Immature natural killer cell (primary cell): Measurements from ENCODE around the gene MMP24OS. TPM values are rescaled to one million over a fixed set of nuclear protein-coding genes. Genes with fewer than 3 reads are reported as not detected.
"Not testable (repeated sequence)": the region's sequence is repeated elsewhere in the genome, so short reads cannot be mapped to it uniquely, and the experiment has no call there.

Experiments used
- DNase-seq, 3 donors: peaks; one replicate each; pipeline ENCODE4 v3.0.0; 2022; ENCODE audit warnings: mixed read lengths in 1 of 3
- H3K27ac Mint-ChIP-seq, 6 donors: one replicate each; pipeline ENCODE4 v1.8.0; 2020; ENCODE audit warnings: mixed read lengths in 6 of 6, mild to moderate bottlenecking in 5 of 6, inconsistent platforms in 4 of 6, moderate library complexity in 3 of 6
- H3K27me3 Mint-ChIP-seq, 3 donors: one replicate each; pipeline ENCODE4 v1.8.0; 2020 to 2021; ENCODE audit warnings: low read depth in 3 of 3, mild to moderate bottlenecking in 3 of 3, mixed read lengths in 3 of 3, moderate library complexity in 3 of 3, inconsistent platforms in 1 of 3
- H3K36me3 Mint-ChIP-seq, 3 donors: one replicate each; pipeline ENCODE4 v1.8.0; 2020; ENCODE audit warnings: mixed read lengths in 3 of 3, inconsistent platforms in 2 of 3, mild to moderate bottlenecking in 2 of 3
- H3K4me1 Mint-ChIP-seq, 2 donors: one replicate each; pipeline ENCODE4 v1.8.0; 2020; ENCODE audit warnings: inconsistent platforms in 2 of 2, mild to moderate bottlenecking in 2 of 2, mixed read lengths in 2 of 2, moderate library complexity in 1 of 2
- H3K4me3 Mint-ChIP-seq, 5 donors: one replicate each; pipeline ENCODE4 v1.8.0; 2020; ENCODE audit warnings: mild to moderate bottlenecking in 5 of 5, mixed read lengths in 5 of 5, inconsistent platforms in 3 of 5, moderate library complexity in 3 of 5
- H3K9me3 Mint-ChIP-seq, 6 donors: one replicate each; pipeline ENCODE4 v1.8.0; 2020; ENCODE audit warnings: mild to moderate bottlenecking in 6 of 6, mixed read lengths in 6 of 6, inconsistent platforms in 4 of 6, moderate library complexity in 3 of 6
- polyA plus RNA-seq, 3 donors: library from polyadenylated mRNA; unstranded; fragments of 300-500 nt; fragmentation: Illumina TruSeq; gene quantifications; one replicate each; pipeline ENCODE4 v1.2.3, GENCODE V29; 2021

The MMP24OS gene
- polyA plus RNA-seq, 3 donors from 2014 or later: 5.1 to 22.2 (median 17.7) TPM

GRCh38 chr20:35271904-35272303, 6.0 kb downstream of the MMP24OS start:
- DNase-seq: no peak
- Mint-ChIP-seq H3K9me3 (no peaks in the 10 kb centered on the region), H3K4me3 (no peak overlapping the region), H3K27ac (peak overlapping the region in 1 of 6 donors; percentile 36), H3K36me3 (peaks cover 0 to 8% (median 4%) of the 10 kb centered on the region in 3 donors), H3K4me1 (peaks cover 14 to 15% of the 10 kb centered on the region in 2 donors), H3K27me3 (peaks cover 0 to 4% (median 2%) of the 10 kb centered on the region in 3 donors)

GRCh38 chr20:35271073-35271882, 6.6 kb downstream of the MMP24OS start:
- H3K9me3 Mint-ChIP-seq: no peaks in the 10 kb centered on the region
- peak overlapping the region in 5 of 6 donors; percentile 4 to 65 (median 45) for H3K27ac Mint-ChIP-seq
- no peak overlapping the region for H3K4me3 Mint-ChIP-seq
- H3K27me3 Mint-ChIP-seq: peaks cover 0 to 4% (median 2%) of the 10 kb centered on the region in 3 donors
- peaks cover 0 to 13% (median 7%) of the 10 kb centered on the region in 3 donors for H3K36me3 Mint-ChIP-seq
- DNase-seq: no peak
- peaks cover 7 to 10% of the 10 kb centered on the region in 2 donors for H3K4me1 Mint-ChIP-seq

- Mint-ChIP-seq H3K4me3 (no peak overlapping the region), H3K27me3 (peaks cover 0 to 4% (median 2%) of the 10 kb centered on the region in 3 donors), H3K36me3 (peaks cover 0 to 13% (median 7%) of the 10 kb centered on the region in 3 donors), H3K9me3 (no peaks in the 10 kb centered on the region), H3K4me1 (peaks cover 4 to 7% of the 10 kb centered on the region in 2 donors), H3K27ac (peak overlapping the region in 2 of 6 donors; percentile 5 to 36)
- no peak for DNase-seq
These were observed 7.7 kb downstream of the MMP24OS start for GRCh38 chr20:35270021-35270902.

GRCh38 chr20:35269055-35269781, 8.7 kb downstream of the MMP24OS start:
- peaks cover 0 to 4% (median 2%) of the 10 kb centered on the region in 3 donors for H3K27me3 Mint-ChIP-seq
- H3K4me3 Mint-ChIP-seq: no peak overlapping the region
- peaks cover 0 to 16% (median 7%) of the 10 kb centered on the region in 3 donors for H3K36me3 Mint-ChIP-seq

GRCh38 chr20:35267092-35267491, 10.8 kb downstream of the MMP24OS start:
- peaks cover 0 to 4% (median 0%) of the 10 kb centered on the region in 3 donors for H3K27me3 Mint-ChIP-seq
- no peak for DNase-seq
- peaks cover 0 to 20% (median 7%) of the 10 kb centered on the region in 3 donors for H3K36me3 Mint-ChIP-seq
- peaks cover 4 to 6% of the 10 kb centered on the region in 2 donors for H3K4me1 Mint-ChIP-seq
- H3K27ac Mint-ChIP-seq: peak overlapping the region in 3 of 6 donors; percentile 6 to 10 (median 8)
- no peaks in the 10 kb centered on the region for H3K9me3 Mint-ChIP-seq
- no peak overlapping the region for H3K4me3 Mint-ChIP-seq

More at GRCh38 chr20:35269055-35269781, 8.7 kb downstream of the MMP24OS start:
- H3K27ac Mint-ChIP-seq: peak overlapping the region in 4 of 6 donors; percentile 34 to 80 (median 74)
- H3K9me3 Mint-ChIP-seq: no peaks in the 10 kb centered on the region
- peak; percentile 49 to 61 (median 56) for DNase-seq
- peaks cover 4 to 7% of the 10 kb centered on the region in 2 donors for H3K4me1 Mint-ChIP-seq

- Mint-ChIP-seq H3K9me3 (no peaks in the 10 kb centered on the region), H3K27ac (no peak overlapping the region), H3K27me3 (peaks cover 0 to 2% (median 0%) of the 10 kb centered on the region in 3 donors), H3K4me3 (no peak overlapping the region), H3K4me1 (peaks cover 4 to 6% of the 10 kb centered on the region in 2 donors), H3K36me3 (peaks cover 0 to 16% (median 3%) of the 10 kb centered on the region in 3 donors)
- DNase-seq: no peak
These were observed 13.2 kb downstream of the MMP24OS start for GRCh38 chr20:35264755-35265154.

GRCh38 chr20:35263532-35264341, 14.2 kb downstream of the MMP24OS start:
- peak overlapping the region in 4 of 6 donors; percentile 26 to 58 (median 47) for H3K27ac Mint-ChIP-seq
- peaks cover 2 to 4% of the 10 kb centered on the region in 2 donors for H3K4me1 Mint-ChIP-seq
- H3K9me3 Mint-ChIP-seq: no peaks in the 10 kb centered on the region
- H3K36me3 Mint-ChIP-seq: peaks cover 0 to 19% (median 3%) of the 10 kb centered on the region in 3 donors
- no peak for DNase-seq
- no peak overlapping the region for H3K4me3 Mint-ChIP-seq
- no peaks in the 10 kb centered on the region for H3K27me3 Mint-ChIP-seq

- Mint-ChIP-seq H3K36me3 (peaks cover 0 to 19% (median 3%) of the 10 kb centered on the region in 3 donors), H3K27ac (peak overlapping the region in 3 of 6 donors; percentile 26 to 70 (median 43))
- DNase-seq, H3K27me3 Mint-ChIP-seq, H3K9me3 Mint-ChIP-seq, H3K4me1 Mint-ChIP-seq, H3K4me3 Mint-ChIP-seq: not testable (repeated sequence)
These were observed 15.0 kb downstream of the MMP24OS start for GRCh38 chr20:35262731-35263531.

GRCh38 chr20:35262321-35262720, 15.6 kb downstream of the MMP24OS start:
- H3K27me3 Mint-ChIP-seq, H3K9me3 Mint-ChIP-seq, H3K4me3 Mint-ChIP-seq, DNase-seq, H3K4me1 Mint-ChIP-seq, H3K27ac Mint-ChIP-seq: not testable (repeated sequence)
- peaks cover 0 to 14% (median 3%) of the 10 kb centered on the region in 3 donors for H3K36me3 Mint-ChIP-seq

- Mint-ChIP-seq H3K27ac (no peak overlapping the region), H3K4me1 (peaks cover 0 to 2% of the 10 kb centered on the region in 2 donors), H3K9me3 (no peaks in the 10 kb centered on the region), H3K36me3 (peaks cover 0 to 15% (median 4%) of the 10 kb centered on the region in 3 donors), H3K27me3 (peaks cover 0 to 2% (median 0%) of the 10 kb centered on the region in 3 donors), H3K4me3 (no peak overlapping the region)
- DNase-seq: no peak
These were observed 17.5 kb downstream of the MMP24OS start for GRCh38 chr20:35260426-35260825.

GRCh38 chr20:35257175-35257909, 20.6 kb downstream of the MMP24OS start:
- peaks cover 0 to 12% (median 6%) of the 10 kb centered on the region in 3 donors for H3K36me3 Mint-ChIP-seq
- H3K9me3 Mint-ChIP-seq: no peaks in the 10 kb centered on the region
- H3K4me1 Mint-ChIP-seq: peaks cover 15 to 16% of the 10 kb centered on the region in 2 donors
- H3K27ac Mint-ChIP-seq: peak overlapping the region in 4 of 6 donors; percentile 12 to 53 (median 36)
- DNase-seq: no peak
- peaks cover 1 to 3% (median 2%) of the 10 kb centered on the region in 3 donors for H3K27me3 Mint-ChIP-seq
- H3K4me3 Mint-ChIP-seq: no peak overlapping the region
